PC-3 (cell line): ENCODE measurements around the gene RAI1. TPM values are rescaled to one million over a fixed set of nuclear protein-coding genes. Genes with fewer than 3 reads are reported as not detected.
A peak's percentile ranks its signal among the peaks of the same experiment; 100 is the strongest.

ENCODE experiments used
- ATAC-seq: fragments of 200-7000 bp; cut with Tn5 transposase; 2 replicates; pipeline ENCODE4 v1.9.1; 2020; ENCODE audit warnings: mild to moderate bottlenecking, moderate library complexity
- BruUV-seq: library from RNA; stranded (reverse); fragments of 400-500 nt; replicated peaks from 2 replicates; lab custom pipeline; 2021; lab: Mats Ljungman, UMichigan
- CTCF ChIA-PET: fragments of 300-600 bp; sonication (Branson Sonifier 250); formaldehyde crosslinking; loops from one replicate; lab custom pipeline; 2022; ENCODE audit warnings: antibody characterized with exemption; lab: Charles Lee
- POLR2A ChIA-PET: fragments of 300-600 bp; sonication (Branson Sonifier 250); formaldehyde crosslinking; loops from one replicate; lab custom pipeline; 2022; ENCODE audit warnings: antibody characterized with exemption; ENCODE audit not compliant: unreplicated experiment; lab: Charles Lee
- DNase-seq: peaks from one replicate; pipeline ENCODE4 v3.0.0-alpha.2; 2015
- H2AFZ ChIP-seq: fragments of 300-600 bp; sonication (generic); 2 replicates; pipeline ENCODE4 v1.6.0; 2016; ENCODE audit warnings: antibody characterized with exemption, low read length
- H3F3A ChIP-seq: fragments of 300-600 bp; sonication (generic); one replicate; pipeline ENCODE4 v1.6.0; 2017; ENCODE audit warnings: antibody characterized with exemption, low read length, control low read depth, mild to moderate bottlenecking; ENCODE audit not compliant: unreplicated experiment
- H3K27ac ChIP-seq: fragments of 300-600 bp; sonication (generic); 2 replicates; pipeline ENCODE4 v1.5.1; 2016; ENCODE audit warnings: mild to moderate bottlenecking, low read length
- H3K27me3 ChIP-seq: fragments of 300-600 bp; sonication (generic); 2 replicates; pipeline ENCODE4 v1.6.1; 2016; ENCODE audit warnings: low read length, mixed read lengths
- H3K36me3 ChIP-seq: fragments of 300-600 bp; sonication (generic); 2 replicates; pipeline ENCODE4 v1.6.1; 2016; ENCODE audit warnings: low read depth, mixed run types, low read length, mixed read lengths
- H3K4me1 ChIP-seq: fragments of 300-600 bp; sonication (generic); 2 replicates; pipeline ENCODE4 v1.5.1; 2016; ENCODE audit warnings: low read length; ENCODE audit not compliant: insufficient read depth
- H3K4me2 ChIP-seq: fragments of 300-600 bp; sonication (generic); 2 replicates; pipeline ENCODE4 v1.6.0; 2016; ENCODE audit warnings: low read length
- H3K4me3 ChIP-seq: fragments of 300-600 bp; sonication (generic); 2 replicates; pipeline ENCODE4 v1.5.1; 2016; ENCODE audit warnings: mild to moderate bottlenecking, low read length, mixed read lengths
- H3K79me2 ChIP-seq: fragments of 300-600 bp; sonication (generic); 2 replicates; pipeline ENCODE4 v1.6.1; 2017; ENCODE audit warnings: low read length, mixed read lengths
- H3K9ac ChIP-seq: fragments of 300-600 bp; sonication (generic); 2 replicates; pipeline ENCODE4 v1.6.0; 2016; ENCODE audit warnings: mild to moderate bottlenecking, low read length
- H3K9me2 ChIP-seq: fragments of 300-600 bp; sonication (generic); replicated peaks from 2 replicates; pipeline ENCODE4 v1.6.1; 2016; ENCODE audit warnings: mixed run types, low read length, mixed read lengths
- H3K9me3 ChIP-seq: fragments of 300-600 bp; sonication (generic); 2 replicates; pipeline ENCODE4 v1.6.1; 2016; ENCODE audit warnings: low read length, mixed read lengths
- H4K20me1 ChIP-seq: fragments of 300-600 bp; sonication (generic); 2 replicates; pipeline ENCODE4 v1.6.1; 2016; ENCODE audit warnings: low read length, mixed read lengths
- CTCF ChIP-seq: fragments of 300-600 bp; sonication (generic); conservative IDR thresholded peaks from 2 replicates; pipeline ENCODE4 v1.5.1; 2017; ENCODE audit warnings: antibody characterized with exemption, low read depth, mild to moderate bottlenecking, low read length
- EZH2 ChIP-seq: fragments of 300-600 bp; sonication (generic); IDR thresholded peaks from one replicate; pipeline ENCODE4 v1.6.1; 2017; ENCODE audit warnings: antibody characterized with exemption, mild to moderate bottlenecking, low read length; ENCODE audit not compliant: unreplicated experiment
- EZH2phosphoT487 ChIP-seq: fragments of 300-600 bp; sonication (generic); IDR thresholded peaks from 2 replicates; pipeline ENCODE4 v1.6.1; 2018; ENCODE audit warnings: mild to moderate bottlenecking, antibody characterized with exemption, low read length, borderline replicate concordance
- intact Hi-C: fragments of 100-400 bp; cut with micrococcal nuclease; formaldehyde crosslinking; loops from 2 replicates; pipeline ENCODE4 v1.9.0; 2023
- total RNA-seq: library from RNA; depleted of rRNA; stranded (reverse); fragments of >200 nt; gene quantifications from 2 replicates; pipeline ENCODE4 v1.2.3, GENCODE V29; 2014

Gene RAI1
- total RNA-seq, 1 experiment from 2014 or later: 33.0 TPM

- BruUV-seq: no TSS peak
- Histone ChIP-seq H3K4me3 (no peak overlapping the region), H4K20me1 (0 out of 2 replicates have a peak, but pooled peaks cover 6% of the 10 kb centered on the region), H3F3A (peaks cover 7% of the 10 kb centered on the region), H3K79me2 (no peaks in the 10 kb centered on the region), H3K27ac (no peak overlapping the region), H3K9ac (no peak overlapping the region), H3K27me3 (no peaks in the 10 kb centered on the region), H3K4me1 (peaks cover 9% of the 10 kb centered on the region), H3K4me2 (no peak overlapping the region), H3K9me3 (no peaks in the 10 kb centered on the region), H3K9me2 (no peaks in the 10 kb centered on the region), H2AFZ (no peak overlapping the region), H3K36me3 (peaks cover 40% of the 10 kb centered on the region)
- CTCF ChIA-PET: interaction anchor here (0.6 kb wide), 1 partner anchor 29 kb away, joined by 5 read pairs; no protein-coding TSS in a partner anchor
- POLR2A ChIA-PET: no interaction called here
- intact Hi-C loops: no loop called here
- TF ChIP-seq EZH2phosphoT487 (no peak), EZH2 (no peak), CTCF (no peak)
- no peak for DNase-seq
- ATAC-seq: no peak
Observed at GRCh38 chr17:17810084-17810894, 129.0 kb downstream of the RAI1 start.

- Histone ChIP-seq H3K4me1 (peaks cover 9% of the 10 kb centered on the region), H3K27me3 (no peaks in the 10 kb centered on the region), H2AFZ (no peak overlapping the region), H3K27ac (no peak overlapping the region), H3K4me3 (no peak overlapping the region), H3K9me3 (no peaks in the 10 kb centered on the region), H3K36me3 (peaks cover 46% of the 10 kb centered on the region), H3K9ac (no peak overlapping the region), H3K4me2 (no peak overlapping the region), H3K9me2 (no peaks in the 10 kb centered on the region), H3K79me2 (no peaks in the 10 kb centered on the region), H4K20me1 (0 out of 2 replicates have a peak, but pooled peaks cover 6% of the 10 kb centered on the region), H3F3A (peaks cover 7% of the 10 kb centered on the region)
- no peak for DNase-seq
- ChIA-PET POLR2A (interaction anchor here (1.0 kb wide), 1 partner anchor 25 kb away, joined by 5 read pairs; no protein-coding TSS in a partner anchor), CTCF (interaction anchor here (0.6 kb wide), 1 partner anchor 29 kb away, joined by 5 read pairs; no protein-coding TSS in a partner anchor)
- TF ChIP-seq EZH2 (no peak), CTCF (no peak), EZH2phosphoT487 (no peak)
- ATAC-seq: no peak
- TSS peak; percentile 21 for BruUV-seq
- intact Hi-C loops: no loop called here
Observed at GRCh38 chr17:17810895-17811248, 129.6 kb downstream of the RAI1 start.
